ENCODE data around the gene XYLT1. TPM values are rescaled to one million over a fixed set of nuclear protein-coding genes. Genes with fewer than 3 reads are reported as not detected.
A peak's percentile ranks its signal among the peaks of the same experiment; 100 is the strongest.

The XYLT1 gene
- polyA plus RNA-seq, 1 donor = 9.9 TPM

DNA sequence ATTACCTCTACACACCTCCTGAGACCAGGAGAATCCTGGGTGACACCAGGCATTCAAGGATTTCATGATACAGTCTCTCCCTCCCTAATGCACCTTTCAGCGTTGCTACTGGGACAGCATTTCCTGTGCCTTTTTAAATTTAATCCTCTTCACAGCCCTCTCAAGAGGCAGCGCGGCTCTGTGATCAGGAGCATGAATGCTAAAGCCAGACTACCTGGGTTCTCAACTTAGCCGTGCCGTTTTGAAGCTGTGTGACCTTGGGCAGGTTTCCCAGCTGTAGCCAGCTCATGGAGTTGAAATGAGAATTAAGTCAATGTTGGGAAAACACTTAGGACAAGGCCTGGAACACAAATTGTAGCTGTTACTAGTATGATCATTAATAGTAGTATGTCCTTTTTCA is 191.8 kb downstream of the XYLT1 start:
- Histone ChIP-seq H3K4me1 (ENCODE audit: control insufficient read depth, insufficient read depth, low read length) (peaks cover 30% of the 10 kb centered on the region), H3K27ac (ENCODE audit: low read length) (no peak overlapping the region), H3K27me3 (ENCODE audit: control insufficient read depth, insufficient read depth, low read length) (no peaks in the 10 kb centered on the region), H3K9me3 (ENCODE audit: control insufficient read depth, low read depth, low read length) (no peaks in the 10 kb centered on the region), H3K4me3 (ENCODE audit: low read length) (no peak overlapping the region), H3K36me3 (ENCODE audit: control insufficient read depth, insufficient read depth, low read length) (no peaks in the 10 kb centered on the region)
- no CpG with 5 or more reads among the region's 5 CpGs for WGBS (ENCODE audit: insufficient coverage, low lambda C conversion rate)
- no peak for DNase-seq

DNA sequence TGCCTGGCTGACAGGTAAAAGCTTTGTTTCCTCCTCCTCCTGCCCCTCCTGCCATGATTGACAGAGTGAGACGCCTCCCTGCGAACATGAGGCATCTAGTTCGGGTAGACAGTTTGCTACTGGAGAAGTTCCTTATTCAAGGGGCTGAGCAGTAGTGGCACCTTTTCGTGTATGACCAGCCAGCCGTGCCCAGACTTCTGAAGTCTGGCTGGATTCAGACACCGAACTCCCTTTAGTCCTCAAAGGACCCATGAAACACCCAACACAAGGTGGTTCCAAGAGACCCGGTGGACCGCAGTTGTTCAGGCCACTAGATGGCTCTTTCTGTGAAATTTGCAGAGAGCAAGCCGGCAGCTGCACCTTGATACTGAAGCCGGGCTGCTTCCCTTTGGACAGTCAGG is 192.8 kb downstream of the XYLT1 start:
- no CpG with 5 or more reads among the region's 10 CpGs for WGBS (ENCODE audit: insufficient coverage, low lambda C conversion rate)
- no peaks in the 10 kb centered on the region for H3K36me3 ChIP-seq (ENCODE audit: control insufficient read depth, insufficient read depth, low read length)
- no peak overlapping the region for H3K27ac ChIP-seq (ENCODE audit: low read length)
- H3K4me1 ChIP-seq (ENCODE audit: control insufficient read depth, insufficient read depth, low read length) = peaks cover 33% of the 10 kb centered on the region
- no peaks in the 10 kb centered on the region for H3K9me3 ChIP-seq (ENCODE audit: control insufficient read depth, low read depth, low read length)
- H3K4me3 ChIP-seq (ENCODE audit: low read length) = no peak overlapping the region
- no peaks in the 10 kb centered on the region for H3K27me3 ChIP-seq (ENCODE audit: control insufficient read depth, insufficient read depth, low read length)
- DNase-seq = peak; percentile 33 to 66

DNA sequence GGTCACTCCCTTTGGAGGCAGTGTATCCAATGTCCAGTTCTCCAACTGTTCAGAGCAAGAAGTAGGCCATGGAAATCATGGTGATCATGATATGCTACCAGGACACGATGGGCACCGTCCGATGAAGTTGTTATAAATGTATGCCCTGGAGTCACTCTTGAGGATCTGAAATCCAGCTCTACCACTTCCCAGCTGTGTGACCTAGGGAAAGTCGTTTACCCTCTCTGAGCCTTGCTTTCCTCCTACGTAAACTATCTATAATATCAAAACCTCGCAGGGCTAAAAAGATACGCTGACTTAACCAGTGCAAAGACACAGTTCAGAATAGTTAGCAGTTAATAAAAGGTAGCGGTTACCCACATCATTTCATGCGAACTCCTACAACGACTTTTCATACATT is 194.2 kb downstream of the XYLT1 start:
- 100% methylated on average over 5 of the region's 10 CpGs for WGBS (ENCODE audit: insufficient coverage, low lambda C conversion rate)
- H3K4me1 ChIP-seq (ENCODE audit: control insufficient read depth, insufficient read depth, low read length) = peaks cover 39% of the 10 kb centered on the region

DNA sequence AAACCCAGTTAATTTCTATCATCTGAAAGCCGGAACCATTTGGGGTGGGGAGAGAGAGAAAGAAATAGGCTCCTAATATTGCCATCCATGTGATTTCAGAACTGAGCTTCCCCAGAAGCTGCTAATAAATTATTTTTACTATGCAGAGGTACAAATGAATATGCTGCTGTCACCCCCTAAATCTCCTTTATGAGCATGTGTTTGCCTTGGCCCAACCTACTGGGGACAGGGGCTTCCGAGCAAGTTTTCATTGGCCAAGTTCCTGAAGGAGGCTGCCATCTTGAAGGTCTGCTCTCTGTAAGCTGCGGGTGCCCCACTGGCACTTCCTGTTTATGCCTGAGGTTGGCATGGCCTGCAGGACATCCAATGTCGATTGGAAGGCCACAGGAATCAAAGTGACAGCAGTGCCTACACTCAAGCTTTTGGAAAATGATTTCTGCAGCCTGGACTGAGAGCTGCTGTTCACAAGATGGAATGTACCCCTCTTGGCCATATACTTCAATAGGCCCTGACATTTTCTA is 194.7 kb downstream of the XYLT1 start:
- no peaks in the 10 kb centered on the region for H3K36me3 ChIP-seq (ENCODE audit: control insufficient read depth, insufficient read depth, low read length)
- H3K27me3 ChIP-seq (ENCODE audit: control insufficient read depth, insufficient read depth, low read length) = no peaks in the 10 kb centered on the region
- no peak for DNase-seq
- WGBS (ENCODE audit: insufficient coverage, low lambda C conversion rate) = no CpG with 5 or more reads among the region's 4 CpGs
- no peaks in the 10 kb centered on the region for H3K9me3 ChIP-seq (ENCODE audit: control insufficient read depth, low read depth, low read length)
- H3K27ac ChIP-seq (ENCODE audit: low read length) = peak overlapping the region; percentile 93
- H3K4me3 ChIP-seq (ENCODE audit: low read length) = no peak overlapping the region
- H3K4me1 ChIP-seq (ENCODE audit: control insufficient read depth, insufficient read depth, low read length) = peaks cover 44% of the 10 kb centered on the region

More for the DNA sequence above, 194.2 kb downstream of the XYLT1 start:
- Histone ChIP-seq H3K27me3 (ENCODE audit: control insufficient read depth, insufficient read depth, low read length) (no peaks in the 10 kb centered on the region), H3K4me3 (ENCODE audit: low read length) (no peak overlapping the region), H3K36me3 (ENCODE audit: control insufficient read depth, insufficient read depth, low read length) (no peaks in the 10 kb centered on the region), H3K27ac (ENCODE audit: low read length) (peak overlapping the region; percentile 93), H3K9me3 (ENCODE audit: control insufficient read depth, low read depth, low read length) (no peaks in the 10 kb centered on the region)
- DNase-seq = no peak

DNA sequence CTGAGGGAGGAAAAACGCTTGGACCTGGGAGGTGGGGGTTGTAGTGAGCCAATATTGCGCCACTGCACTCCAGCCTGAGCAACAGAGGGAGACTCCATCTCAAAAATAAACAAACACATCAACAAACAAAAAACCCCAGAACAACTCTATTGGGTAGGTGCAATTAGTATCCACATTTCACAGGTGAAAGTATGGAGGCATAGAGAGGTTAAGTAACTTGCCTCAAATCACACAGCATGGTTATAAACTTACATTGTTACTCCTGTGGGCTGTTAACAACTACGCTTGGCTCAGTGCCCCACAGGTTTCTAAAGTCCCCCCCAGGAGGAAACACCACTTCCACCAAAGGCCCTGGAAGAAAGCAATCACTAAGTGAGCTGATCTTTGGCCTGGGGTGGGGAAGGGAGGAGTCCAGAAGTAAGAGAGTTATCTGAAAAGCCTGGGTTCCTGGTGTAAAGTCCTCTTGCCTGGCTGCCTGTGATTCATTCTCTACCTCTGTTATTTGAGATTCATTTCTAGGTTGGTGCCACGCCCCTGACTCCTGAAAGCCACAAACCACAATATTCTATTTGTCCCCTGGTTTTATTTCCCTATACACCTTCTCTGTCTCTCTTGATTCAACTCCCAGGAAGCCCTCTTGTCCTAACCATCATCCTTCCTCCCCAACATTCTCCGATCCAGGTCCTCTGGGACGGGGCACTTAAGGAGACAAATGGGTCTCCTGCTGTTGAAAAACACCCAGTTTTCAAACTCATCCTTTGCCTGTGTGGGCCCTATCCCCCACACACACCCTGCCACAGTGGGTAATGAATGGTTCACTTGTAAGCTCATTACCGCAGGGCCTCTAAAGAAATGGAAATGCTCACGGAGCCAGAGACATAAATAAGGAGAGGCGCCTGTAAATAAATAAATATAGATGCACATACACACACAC is 195.4 kb downstream of the XYLT1 start:
- WGBS (ENCODE audit: insufficient coverage, low lambda C conversion rate) = 21% methylated on average over 2 of the region's 9 CpGs
- H3K27ac ChIP-seq (ENCODE audit: low read length) = peak overlapping the region; percentile 93
- H3K4me1 ChIP-seq (ENCODE audit: control insufficient read depth, insufficient read depth, low read length) = peaks cover 52% of the 10 kb centered on the region

DNA sequence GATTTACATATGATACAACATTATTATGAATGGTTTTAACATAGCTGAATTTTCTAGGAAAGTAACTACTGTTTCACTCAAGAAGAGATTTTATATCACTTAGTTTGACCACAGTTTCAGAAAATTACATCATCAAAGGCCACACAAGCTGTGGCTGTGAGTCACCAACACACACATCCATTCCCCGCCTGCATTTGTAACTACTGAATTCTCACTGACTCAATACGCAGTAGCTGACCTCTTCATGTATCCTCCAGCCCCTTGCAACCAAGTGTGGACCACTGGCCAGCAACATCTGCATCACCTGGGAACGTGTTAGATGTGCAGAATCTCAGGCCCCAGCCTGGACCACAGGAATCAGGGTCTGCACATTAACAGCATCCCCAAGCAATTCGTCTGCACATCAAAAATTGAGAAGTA is 197.6 kb downstream of the XYLT1 start:
- no peaks in the 10 kb centered on the region for H3K9me3 ChIP-seq (ENCODE audit: control insufficient read depth, low read depth, low read length)
- no CpG with 5 or more reads among the region's 4 CpGs for WGBS (ENCODE audit: insufficient coverage, low lambda C conversion rate)
- H3K4me1 ChIP-seq (ENCODE audit: control insufficient read depth, insufficient read depth, low read length) = peaks cover 63% of the 10 kb centered on the region
- no peak overlapping the region for H3K4me3 ChIP-seq (ENCODE audit: low read length)
- H3K36me3 ChIP-seq (ENCODE audit: control insufficient read depth, insufficient read depth, low read length) = no peaks in the 10 kb centered on the region
- DNase-seq = peak; percentile 37 to 65
- H3K27ac ChIP-seq (ENCODE audit: low read length) = peak overlapping the region; percentile 44
- H3K27me3 ChIP-seq (ENCODE audit: control insufficient read depth, insufficient read depth, low read length) = no peaks in the 10 kb centered on the region

More for the DNA sequence above, 195.4 kb downstream of the XYLT1 start:
- no peaks in the 10 kb centered on the region for H3K9me3 ChIP-seq (ENCODE audit: control insufficient read depth, low read depth, low read length)
- no peaks in the 10 kb centered on the region for H3K27me3 ChIP-seq (ENCODE audit: control insufficient read depth, insufficient read depth, low read length)
- no peak overlapping the region for H3K4me3 ChIP-seq (ENCODE audit: low read length)
- peak; percentile 95 to 99 for DNase-seq
- H3K36me3 ChIP-seq (ENCODE audit: control insufficient read depth, insufficient read depth, low read length) = no peaks in the 10 kb centered on the region

DNA sequence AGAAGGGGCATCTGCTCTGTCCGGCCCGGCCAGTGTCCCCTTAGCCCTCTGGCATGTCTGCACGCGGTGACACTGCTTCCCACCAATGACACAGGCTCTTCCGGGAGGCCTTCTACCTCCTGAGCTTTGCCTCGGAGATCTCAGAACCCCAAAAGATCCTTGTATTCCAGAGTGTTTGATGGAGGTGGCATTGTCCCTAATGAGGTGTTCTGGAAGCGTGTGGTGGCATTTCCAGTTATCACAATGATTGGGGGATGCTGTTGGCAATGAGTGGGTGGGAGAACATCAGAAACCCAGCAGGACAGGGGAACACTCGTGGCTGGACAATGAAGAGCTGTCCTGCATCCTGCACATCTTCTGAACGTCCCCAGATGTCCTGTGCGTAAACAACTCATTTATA is 198.0 kb downstream of the XYLT1 start:
- DNase-seq = no peak
- H3K27ac ChIP-seq (ENCODE audit: low read length) = peak overlapping the region; percentile 44
- H3K4me1 ChIP-seq (ENCODE audit: control insufficient read depth, insufficient read depth, low read length) = peaks cover 60% of the 10 kb centered on the region
- H3K9me3 ChIP-seq (ENCODE audit: control insufficient read depth, low read depth, low read length) = no peaks in the 10 kb centered on the region
- WGBS (ENCODE audit: insufficient coverage, low lambda C conversion rate) = no CpG with 5 or more reads among the region's 10 CpGs
- no peaks in the 10 kb centered on the region for H3K27me3 ChIP-seq (ENCODE audit: control insufficient read depth, insufficient read depth, low read length)
- no peak overlapping the region for H3K4me3 ChIP-seq (ENCODE audit: low read length)
- H3K36me3 ChIP-seq (ENCODE audit: control insufficient read depth, insufficient read depth, low read length) = no peaks in the 10 kb centered on the region

DNA sequence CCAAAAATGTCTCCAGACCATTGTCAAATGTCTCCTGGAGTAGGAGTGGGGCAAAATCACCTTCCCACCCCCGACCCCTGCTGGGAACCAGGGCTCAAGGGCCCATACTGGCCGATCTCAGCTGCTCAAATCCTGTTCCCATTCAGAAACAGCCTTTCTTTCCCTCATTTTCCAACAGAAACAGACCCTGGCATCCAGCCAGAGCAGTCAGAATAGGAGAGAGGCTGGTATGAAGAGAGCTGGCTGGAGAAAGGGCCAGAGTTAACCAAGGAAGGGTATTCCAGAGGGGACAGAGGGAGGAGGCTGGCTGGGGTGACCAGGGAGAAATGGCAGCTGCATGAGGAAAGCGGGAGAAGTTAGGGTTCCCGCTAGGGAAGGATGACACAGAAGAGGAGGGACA is 199.1 kb downstream of the XYLT1 start:
- Histone ChIP-seq H3K9me3 (ENCODE audit: control insufficient read depth, low read depth, low read length) (no peaks in the 10 kb centered on the region), H3K27ac (ENCODE audit: low read length) (peak overlapping the region; percentile 65), H3K4me1 (ENCODE audit: control insufficient read depth, insufficient read depth, low read length) (peaks cover 60% of the 10 kb centered on the region), H3K27me3 (ENCODE audit: control insufficient read depth, insufficient read depth, low read length) (no peaks in the 10 kb centered on the region), H3K4me3 (ENCODE audit: low read length) (no peak overlapping the region), H3K36me3 (ENCODE audit: control insufficient read depth, insufficient read depth, low read length) (no peaks in the 10 kb centered on the region)
- peak in 1 of 2 donors; percentile 55 for DNase-seq
- WGBS (ENCODE audit: insufficient coverage, low lambda C conversion rate) = no CpG with 5 or more reads among the region's 4 CpGs

DNA sequence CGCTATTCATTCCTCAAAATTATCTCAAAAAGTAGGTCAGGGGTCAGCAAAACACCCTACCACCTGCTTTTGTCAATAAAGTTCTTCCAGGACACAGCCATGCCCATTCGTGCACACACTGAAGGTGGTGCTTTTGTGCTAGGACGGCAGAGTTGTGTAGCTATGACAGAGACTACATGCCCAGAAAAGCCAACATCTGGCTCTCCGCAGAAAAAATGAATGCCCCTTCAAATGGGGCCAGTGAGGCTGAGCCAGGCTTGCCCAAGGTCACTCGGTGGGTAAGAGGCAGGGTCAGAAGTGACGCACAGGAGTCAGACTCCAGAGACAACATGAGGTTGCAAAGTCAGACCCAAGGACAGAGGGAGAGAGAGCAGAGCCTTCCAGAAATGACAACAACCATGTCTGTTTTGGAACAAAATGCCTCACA is 200.1 kb downstream of the XYLT1 start:
- Histone ChIP-seq H3K27ac (ENCODE audit: low read length) (peak overlapping the region; percentile 65), H3K4me1 (ENCODE audit: control insufficient read depth, insufficient read depth, low read length) (peaks cover 51% of the 10 kb centered on the region), H3K27me3 (ENCODE audit: control insufficient read depth, insufficient read depth, low read length) (no peaks in the 10 kb centered on the region), H3K36me3 (ENCODE audit: control insufficient read depth, insufficient read depth, low read length) (no peaks in the 10 kb centered on the region), H3K4me3 (ENCODE audit: low read length) (no peak overlapping the region), H3K9me3 (ENCODE audit: control insufficient read depth, low read depth, low read length) (no peaks in the 10 kb centered on the region)
- peak in 1 of 2 donors; percentile 66 for DNase-seq
- WGBS (ENCODE audit: insufficient coverage, low lambda C conversion rate) = no CpG with 5 or more reads among the region's 6 CpGs

DNA sequence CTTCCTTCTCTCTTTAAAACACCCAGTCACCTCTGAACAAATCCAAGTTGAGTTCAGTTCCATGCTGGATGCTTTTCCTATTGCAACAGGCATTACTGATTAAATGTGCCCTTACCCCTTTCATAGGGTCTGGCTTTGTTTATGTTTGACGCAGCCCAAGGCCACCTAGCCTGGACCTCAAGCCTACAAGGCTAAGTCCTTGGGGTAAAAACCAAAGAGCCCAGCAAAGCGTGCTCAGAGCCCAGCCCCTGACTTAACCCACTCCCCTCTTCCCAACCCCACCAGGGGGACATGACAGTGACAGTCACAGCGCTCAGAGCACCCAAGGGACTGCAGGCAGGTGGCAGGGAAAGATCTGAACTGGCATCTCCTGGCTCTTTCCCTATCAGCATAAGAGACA is 200.6 kb downstream of the XYLT1 start:
- Histone ChIP-seq H3K27ac (ENCODE audit: low read length) (peak overlapping the region; percentile 65), H3K9me3 (ENCODE audit: control insufficient read depth, low read depth, low read length) (no peaks in the 10 kb centered on the region), H3K36me3 (ENCODE audit: control insufficient read depth, insufficient read depth, low read length) (no peaks in the 10 kb centered on the region), H3K4me3 (ENCODE audit: low read length) (no peak overlapping the region), H3K27me3 (ENCODE audit: control insufficient read depth, insufficient read depth, low read length) (no peaks in the 10 kb centered on the region), H3K4me1 (ENCODE audit: control insufficient read depth, insufficient read depth, low read length) (peaks cover 49% of the 10 kb centered on the region)
- no CpG with 5 or more reads among the region's 3 CpGs for WGBS (ENCODE audit: insufficient coverage, low lambda C conversion rate)
- DNase-seq = no peak
